Trophoblast cell (in vitro differentiated cells and primary cell): ENCODE measurements around the gene CCDC63.

Source experiments
- DNase-seq, 2 donors: peaks; one replicate each; pipeline ENCODE4 v3.0.0-alpha.2; 2016
- H2AFZ ChIP-seq: 2 replicates; pipeline ENCODE4 v1.6.1; 2013; ENCODE audit warnings: low read length, moderate library complexity, mild to moderate bottlenecking; ENCODE audit not compliant: insufficient read depth, poor library complexity
- H2AK5ac ChIP-seq: 2 replicates; pipeline ENCODE4 v1.6.1; 2013; ENCODE audit warnings: mild to moderate bottlenecking, low read length
- H2BK120ac ChIP-seq: 2 replicates; pipeline ENCODE4 v1.6.1; 2013; ENCODE audit warnings: low read length, mild to moderate bottlenecking, moderate library complexity; ENCODE audit not compliant: insufficient read depth, poor library complexity
- H2BK12ac ChIP-seq: 2 replicates; pipeline ENCODE4 v1.6.1; 2013; ENCODE audit warnings: mild to moderate bottlenecking, low read length, moderate library complexity
- H2BK5ac ChIP-seq: 2 replicates; pipeline ENCODE4 v1.6.1; 2013; ENCODE audit warnings: low read length, low read depth, moderate library complexity, mild to moderate bottlenecking; ENCODE audit not compliant: poor library complexity
- H3K14ac ChIP-seq: 2 replicates; pipeline ENCODE4 v1.6.1; 2013; ENCODE audit warnings: mild to moderate bottlenecking, low read length
- H3K18ac ChIP-seq: 2 replicates; pipeline ENCODE4 v1.6.1; 2013; ENCODE audit warnings: mild to moderate bottlenecking, low read length
- H3K23ac ChIP-seq: 2 replicates; pipeline ENCODE4 v1.6.1; 2013; ENCODE audit warnings: low read length
- H3K27ac ChIP-seq: 2 replicates; pipeline ENCODE4 v1.5.1; 2013; ENCODE audit warnings: low read depth, mild to moderate bottlenecking, inconsistent platforms, low read length, moderate library complexity
- H3K27me3 ChIP-seq: 2 replicates; pipeline ENCODE4 v1.6.1; 2013; ENCODE audit warnings: inconsistent platforms, mild to moderate bottlenecking, low read length, moderate library complexity; ENCODE audit not compliant: insufficient read depth
- H3K36me3 ChIP-seq, 2 experiments: 1 replicate in 1 of 2; 2 replicates in 1 of 2; pipeline ENCODE4 v1.6.1; 2013; ENCODE audit warnings: low read length in 2 of 2, mild to moderate bottlenecking in 2 of 2, moderate library complexity in 1 of 2; ENCODE audit not compliant: insufficient read depth in 2 of 2, control insufficient read depth in 1 of 2
- H3K4ac ChIP-seq: 2 replicates; pipeline ENCODE4 v1.6.1; 2013; ENCODE audit warnings: low read depth, mild to moderate bottlenecking, low read length, moderate library complexity
- H3K4me1 ChIP-seq, 2 experiments: 1 replicate in 1 of 2; 2 replicates in 1 of 2; pipeline ENCODE4 v1.6.1; 2013; ENCODE audit warnings: low read length in 2 of 2, mild to moderate bottlenecking in 2 of 2, moderate library complexity in 1 of 2; ENCODE audit not compliant: insufficient read depth in 2 of 2, control insufficient read depth in 1 of 2
- H3K4me2 ChIP-seq: 2 replicates; pipeline ENCODE4 v1.6.1; 2013; ENCODE audit warnings: inconsistent platforms, mild to moderate bottlenecking, low read length, moderate library complexity
- H3K4me3 ChIP-seq: 2 replicates; pipeline ENCODE4 v1.5.1; 2013; ENCODE audit warnings: mild to moderate bottlenecking, low read depth, low read length, inconsistent platforms
- H3K79me1 ChIP-seq: one replicate; pipeline ENCODE4 v1.6.1; 2013; ENCODE audit warnings: low read length
- H3K79me2 ChIP-seq: 2 replicates; pipeline ENCODE4 v1.6.1; 2013; ENCODE audit warnings: low read length, mild to moderate bottlenecking; ENCODE audit not compliant: control insufficient read depth, insufficient read depth, poor library complexity
- H3K9ac ChIP-seq: 2 replicates; pipeline ENCODE4 v1.6.1; 2013; ENCODE audit warnings: mild to moderate bottlenecking, low read length
- H3K9me3 ChIP-seq: 2 replicates; pipeline ENCODE4 v1.6.1; 2013; ENCODE audit warnings: low read depth, mild to moderate bottlenecking, control low read depth, inconsistent platforms, low read length; ENCODE audit not compliant: insufficient read depth
- H4K12ac ChIP-seq: 2 replicates; pipeline ENCODE4 v1.6.1; 2013; ENCODE audit warnings: low read depth, mild to moderate bottlenecking, low read length, moderate library complexity
- H4K8ac ChIP-seq: 2 replicates; pipeline ENCODE4 v1.6.1; 2013; ENCODE audit warnings: low read depth, mild to moderate bottlenecking, low read length, moderate library complexity
- H4K91ac ChIP-seq: one replicate; pipeline ENCODE4 v1.6.1; 2013; ENCODE audit warnings: low read depth, mild to moderate bottlenecking, low read length, moderate library complexity
- WGBS: extraction: QIAGEN DNeasy Blood & Tissue Kit; methylation state at CpG from one replicate; pipeline ENCODE4 v1.1.7; 2013; ENCODE audit warnings: missing lambda C conversion rate; ENCODE audit not compliant: insufficient read length, insufficient coverage; ENCODE audit errors: extremely low coverage; 5-methylcytosine and 5-hydroxymethylcytosine counted together

The CCDC63 gene

DNA sequence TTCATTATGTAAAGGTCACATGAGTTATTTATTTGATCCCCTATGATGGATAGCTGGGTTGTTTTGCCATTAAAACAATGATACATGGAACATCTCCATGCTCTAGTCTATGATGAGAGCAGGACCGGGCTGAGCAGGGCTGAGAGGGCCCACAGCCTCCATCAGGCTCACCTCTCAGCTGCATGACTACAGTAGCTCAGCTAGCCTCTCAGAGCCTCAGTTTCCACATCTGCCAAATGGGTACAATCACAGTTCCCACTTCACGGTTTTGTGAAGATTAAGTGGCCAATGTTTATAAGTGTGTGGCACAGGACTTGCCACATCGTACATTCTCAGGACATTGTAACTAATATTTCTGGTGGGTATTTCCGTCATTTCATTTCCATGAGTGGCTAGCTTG is 93.5 kb downstream of the CCDC63 start:
- Histone ChIP-seq H3K9me3 (no peaks in the 10 kb centered on the region), H3K27ac (no peak overlapping the region), H2BK12ac (no peak overlapping the region), H4K91ac (no peak overlapping the region), H3K4me3 (no peak overlapping the region), H3K18ac (no peak overlapping the region), H4K12ac (no peak overlapping the region), H2AFZ (no peak overlapping the region), H3K9ac (no peak overlapping the region), H2BK5ac (no peak overlapping the region), H4K8ac (no peak overlapping the region), H3K4ac (no peak overlapping the region), H3K79me1 (no peaks in the 10 kb centered on the region), H3K14ac (no peak overlapping the region), H3K79me2 (no peaks in the 10 kb centered on the region), H3K27me3 (no peaks in the 10 kb centered on the region), H3K4me2 (no peak overlapping the region), H2AK5ac (no peak overlapping the region), H3K4me1 (peaks cover 0 to 10% of the 10 kb centered on the region in 2 experiments), H2BK120ac (no peak overlapping the region), H3K23ac (no peak overlapping the region), H3K36me3 (no peaks in the 10 kb centered on the region)
- WGBS: no CpG with 5 or more reads among the region's 4 CpGs
- DNase-seq: no peak

DNA sequence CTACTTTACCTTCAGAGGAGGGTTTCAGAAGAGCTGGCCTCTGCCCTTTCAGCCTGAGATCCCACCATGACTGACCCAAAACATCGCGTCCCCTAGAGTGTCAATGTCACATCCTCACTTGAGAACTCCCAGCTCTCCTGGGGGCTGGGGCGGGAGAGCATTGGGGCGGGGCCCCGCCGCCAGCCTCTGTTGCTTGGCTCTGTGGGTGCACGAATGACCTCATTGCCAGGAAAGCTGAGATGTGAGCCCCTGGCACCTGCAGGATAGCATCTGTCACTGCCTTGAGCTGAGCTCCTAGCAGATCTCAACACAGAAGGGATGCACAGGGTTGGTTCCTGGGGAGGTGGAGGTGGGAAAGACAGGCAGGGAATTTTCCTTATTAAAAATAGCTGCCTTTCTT is 94.1 kb downstream of the CCDC63 start:
- H3K4me2 ChIP-seq: no peak overlapping the region
- H2AFZ ChIP-seq: no peak overlapping the region
- no peak overlapping the region for H3K4me3 ChIP-seq
- H3K4me1 ChIP-seq: peaks cover 0 to 10% of the 10 kb centered on the region in 2 experiments
- no peak overlapping the region for H4K91ac ChIP-seq
- no peak overlapping the region for H3K14ac ChIP-seq
- H4K12ac ChIP-seq: no peak overlapping the region
- no peak overlapping the region for H3K18ac ChIP-seq
- H3K36me3 ChIP-seq: peaks cover 0 to 3% of the 10 kb centered on the region in 2 experiments
- no peak overlapping the region for H2BK120ac ChIP-seq
- H4K8ac ChIP-seq: no peak overlapping the region
- peaks cover 3% of the 10 kb centered on the region for H3K9me3 ChIP-seq
- no CpG with 5 or more reads among the region's 7 CpGs for WGBS
- H3K79me2 ChIP-seq: no peaks in the 10 kb centered on the region
- no peaks in the 10 kb centered on the region for H3K27me3 ChIP-seq
- H3K4ac ChIP-seq: no peak overlapping the region
- no peak overlapping the region for H3K23ac ChIP-seq
- H2AK5ac ChIP-seq: no peak overlapping the region
- H3K79me1 ChIP-seq: no peaks in the 10 kb centered on the region
- no peak overlapping the region for H3K27ac ChIP-seq
- no peak overlapping the region for H2BK5ac ChIP-seq
- H3K9ac ChIP-seq: no peak overlapping the region
- no peak for DNase-seq
- no peak overlapping the region for H2BK12ac ChIP-seq

DNA sequence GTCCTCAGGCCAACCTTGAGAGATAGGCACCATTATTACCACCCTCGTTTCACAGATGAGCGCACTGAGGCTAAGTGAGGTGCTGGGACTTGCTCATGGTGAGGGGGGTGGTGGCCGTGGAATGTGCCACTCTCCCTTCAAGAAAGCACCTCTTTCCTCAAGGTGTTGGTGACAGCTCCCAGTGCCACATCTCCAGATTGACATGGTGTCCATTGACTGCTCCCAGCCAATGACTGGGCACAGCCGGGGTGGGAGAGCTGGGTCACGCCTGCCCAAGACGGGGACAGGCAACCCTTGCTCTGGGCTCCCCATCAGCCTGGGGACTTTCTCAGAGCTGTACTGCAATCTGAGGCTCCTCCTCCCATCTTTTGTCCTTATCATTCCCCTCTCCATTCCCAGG is 94.6 kb downstream of the CCDC63 start:
- H3K4me2 ChIP-seq: no peak overlapping the region
- no peak overlapping the region for H3K4ac ChIP-seq
- no peak overlapping the region for H2BK12ac ChIP-seq
- peaks cover 0 to 3% of the 10 kb centered on the region in 2 experiments for H3K36me3 ChIP-seq
- no peaks in the 10 kb centered on the region for H3K79me1 ChIP-seq
- no peak overlapping the region for H3K27ac ChIP-seq
- H3K23ac ChIP-seq: no peak overlapping the region
- H4K91ac ChIP-seq: no peak overlapping the region
- H3K79me2 ChIP-seq: no peaks in the 10 kb centered on the region
- DNase-seq: no peak
- H4K8ac ChIP-seq: no peak overlapping the region
- no peak overlapping the region for H3K4me3 ChIP-seq
- peaks cover 3% of the 10 kb centered on the region for H3K9me3 ChIP-seq
- H3K14ac ChIP-seq: no peak overlapping the region
- peaks cover 0 to 7% of the 10 kb centered on the region in 2 experiments for H3K4me1 ChIP-seq
- no peaks in the 10 kb centered on the region for H3K27me3 ChIP-seq
- H2AK5ac ChIP-seq: no peak overlapping the region
- H2BK120ac ChIP-seq: no peak overlapping the region
- H3K18ac ChIP-seq: no peak overlapping the region
- no peak overlapping the region for H2BK5ac ChIP-seq
- no CpG with 5 or more reads among the region's 6 CpGs for WGBS
- H3K9ac ChIP-seq: no peak overlapping the region
- H4K12ac ChIP-seq: no peak overlapping the region
- no peak overlapping the region for H2AFZ ChIP-seq

DNA sequence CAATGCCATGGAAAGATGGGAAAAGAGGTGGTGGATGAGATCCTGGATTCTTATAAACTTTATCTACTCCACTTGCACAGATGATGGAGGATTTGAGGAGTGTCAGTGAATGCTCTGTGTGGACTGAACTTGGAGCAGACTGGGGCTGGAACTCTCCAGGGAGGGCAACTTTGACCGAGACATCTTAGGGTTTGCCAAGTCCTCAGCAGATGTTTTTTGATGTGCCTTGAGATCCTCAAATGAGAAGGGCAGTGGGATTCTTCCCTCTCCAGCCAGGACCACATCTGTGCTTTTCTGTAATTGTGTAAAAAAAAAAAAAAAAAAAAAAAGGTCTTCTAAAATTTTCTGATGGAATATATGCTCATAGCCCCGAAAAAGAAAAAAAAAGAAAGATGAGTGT is 96.6 kb downstream of the CCDC63 start:
- H3K4me2 ChIP-seq: no peak overlapping the region
- H3K9ac ChIP-seq: no peak overlapping the region
- H3K79me2 ChIP-seq: no peaks in the 10 kb centered on the region
- peak in 1 of 2 donors; percentile 1 for DNase-seq
- no peak overlapping the region for H3K23ac ChIP-seq
- peaks cover 0 to 2% of the 10 kb centered on the region in 2 experiments for H3K4me1 ChIP-seq
- no peak overlapping the region for H4K91ac ChIP-seq
- H4K8ac ChIP-seq: no peak overlapping the region
- no peak overlapping the region for H2BK120ac ChIP-seq
- no peak overlapping the region for H2AK5ac ChIP-seq
- no peak overlapping the region for H2AFZ ChIP-seq
- no CpG with 5 or more reads among the region's 2 CpGs for WGBS
- no peak overlapping the region for H3K4ac ChIP-seq
- H3K4me3 ChIP-seq: no peak overlapping the region
- peaks cover 0 to 3% of the 10 kb centered on the region in 2 experiments for H3K36me3 ChIP-seq
- H3K9me3 ChIP-seq: peaks cover 3% of the 10 kb centered on the region
- H3K27ac ChIP-seq: no peak overlapping the region
- H3K14ac ChIP-seq: no peak overlapping the region
- H3K79me1 ChIP-seq: peaks cover under 1% of the 10 kb centered on the region
- H2BK5ac ChIP-seq: no peak overlapping the region
- H4K12ac ChIP-seq: no peak overlapping the region
- no peak overlapping the region for H3K18ac ChIP-seq
- H3K27me3 ChIP-seq: no peaks in the 10 kb centered on the region
- no peak overlapping the region for H2BK12ac ChIP-seq
